WTC11 (cell line): ENCODE data around the gene SKAP2. TPM values are rescaled to one million over a fixed set of nuclear protein-coding genes. Genes with fewer than 3 reads are reported as not detected.

Experiments
- ATAC-seq: fragments of 200-7000 bp; cut with Tn5 transposase; 2 replicates; pipeline ENCODE4 v1.10.0; 2021; ENCODE audit warnings: mild to moderate bottlenecking, moderate library complexity
- CTCF ChIA-PET: fragments of 300-600 bp; sonication (Branson Sonifier 250); formaldehyde crosslinking; loops from one replicate; lab custom pipeline; 2021; ENCODE audit warnings: antibody characterized with exemption; lab: Charles Lee
- POLR2A ChIA-PET: fragments of 350-600 bp; sonication (Branson Sonifier 250); formaldehyde crosslinking; loops from one replicate; lab custom pipeline; 2021; ENCODE audit warnings: antibody characterized with exemption; lab: Charles Lee
- DNase-seq: peaks from one replicate; pipeline ENCODE4 v3.0.0; 2021; ENCODE audit warnings: low spot score
- H3K27ac Mint-ChIP-seq: 2 replicates; pipeline ENCODE4 v1.8.0; 2021; ENCODE audit warnings: mixed read lengths
- H3K27me3 Mint-ChIP-seq: 2 replicates; pipeline ENCODE4 v1.8.0; 2021; ENCODE audit warnings: low read depth, mild to moderate bottlenecking, moderate library complexity, mixed read lengths
- H3K36me3 Mint-ChIP-seq: 2 replicates; pipeline ENCODE4 v1.8.0; 2021; ENCODE audit warnings: mixed read lengths
- H3K4me1 Mint-ChIP-seq: 2 replicates; pipeline ENCODE4 v1.8.0; 2022; ENCODE audit warnings: mixed read lengths
- H3K4me3 Mint-ChIP-seq: 2 replicates; pipeline ENCODE4 v1.8.0; 2021; ENCODE audit warnings: mild to moderate bottlenecking, moderate library complexity, mixed read lengths
- H3K9me3 Mint-ChIP-seq: 2 replicates; pipeline ENCODE4 v1.8.0; 2021; ENCODE audit warnings: mixed read lengths
- RELA ChIP-seq: sonication (generic); formaldehyde crosslinking; IDR thresholded peaks from 2 replicates; pipeline ENCODE4 v1.8.1; 2022; ENCODE audit warnings: missing genetic modification reagents, mild to moderate bottlenecking, borderline replicate concordance
- TP53 ChIP-seq: sonication (generic); formaldehyde crosslinking; IDR thresholded peaks from 2 replicates; pipeline ENCODE4 v1.8.1; 2023; ENCODE audit warnings: mild to moderate bottlenecking, missing genetic modification reagents
- ZBTB21 ChIP-seq: sonication (generic); formaldehyde crosslinking; IDR thresholded peaks from 2 replicates; pipeline ENCODE4 v1.8.1; 2023; ENCODE audit warnings: mild to moderate bottlenecking, missing genetic modification reagents, borderline replicate concordance
- ZNF138 ChIP-seq: sonication (generic); formaldehyde crosslinking; conservative IDR thresholded peaks from 2 replicates; pipeline ENCODE4 v1.8.1; 2022; ENCODE audit warnings: mild to moderate bottlenecking, moderate library complexity, missing genetic modification reagents
- ZNF219 ChIP-seq: sonication (generic); formaldehyde crosslinking; IDR thresholded peaks from 2 replicates; pipeline ENCODE4 v1.8.0; 2023; ENCODE audit warnings: missing genetic modification reagents, mild to moderate bottlenecking, borderline replicate concordance
- ZNF263 ChIP-seq: sonication (generic); formaldehyde crosslinking; IDR thresholded peaks from 2 replicates; pipeline ENCODE4 v1.8.1; 2022; ENCODE audit warnings: low read depth, mild to moderate bottlenecking, moderate library complexity, missing genetic modification reagents
- ZNF671 ChIP-seq: fragments of 250-450 bp; sonication (Bioruptor Pico); IDR thresholded peaks from 2 replicates; pipeline ENCODE4 v1.8.0; 2021; ENCODE audit warnings: mild to moderate bottlenecking
- total RNA-seq: library from RNA; stranded (reverse); gene quantifications from 3 replicates; pipeline ENCODE4 v1.2.3, GENCODE V29; 2021
- TF ChIP-seq, protein P1 (sequence below): sonication (generic); formaldehyde crosslinking; IDR thresholded peaks from 2 replicates; pipeline ENCODE4 v1.8.1; 2022; ENCODE audit warnings: low read depth, missing genetic modification reagents, borderline replicate concordance
- TF ChIP-seq, protein P2 (sequence below): sonication (generic); formaldehyde crosslinking; IDR thresholded peaks from 2 replicates; pipeline ENCODE4 v1.8.1; 2023; ENCODE audit warnings: mild to moderate bottlenecking, missing genetic modification reagents, moderate library complexity
- TF ChIP-seq, protein P3 (sequence below): sonication (generic); formaldehyde crosslinking; IDR thresholded peaks from 2 replicates; pipeline ENCODE4 v1.8.0; 2023; ENCODE audit warnings: missing genetic modification reagents, mild to moderate bottlenecking, borderline replicate concordance
- TF ChIP-seq, protein P4 (sequence below): sonication (generic); formaldehyde crosslinking; IDR thresholded peaks from 2 replicates; pipeline ENCODE4 v1.8.1; 2023; ENCODE audit warnings: mild to moderate bottlenecking, missing genetic modification reagents, moderate library complexity
- TF ChIP-seq, protein P5 (sequence below): fragments of 250-450 bp; sonication (Bioruptor Pico); IDR thresholded peaks from 2 replicates; pipeline ENCODE4 v1.9.0; 2021; ENCODE audit warnings: moderate library complexity, mild to moderate bottlenecking, inconsistent platforms, borderline replicate concordance
- TF ChIP-seq, protein P6 (sequence below): sonication (generic); formaldehyde crosslinking; IDR thresholded peaks from 2 replicates; pipeline ENCODE4 v1.8.0; 2022; ENCODE audit warnings: missing genetic modification reagents
- TF ChIP-seq, protein P7 (sequence below): sonication (generic); formaldehyde crosslinking; IDR thresholded peaks from 2 replicates; pipeline ENCODE4 v1.8.0; 2022; ENCODE audit warnings: mild to moderate bottlenecking, missing genetic modification reagents

The SKAP2 gene
- total RNA-seq, 1 experiment from 2014 or later, result 2.5 TPM

DNA sequence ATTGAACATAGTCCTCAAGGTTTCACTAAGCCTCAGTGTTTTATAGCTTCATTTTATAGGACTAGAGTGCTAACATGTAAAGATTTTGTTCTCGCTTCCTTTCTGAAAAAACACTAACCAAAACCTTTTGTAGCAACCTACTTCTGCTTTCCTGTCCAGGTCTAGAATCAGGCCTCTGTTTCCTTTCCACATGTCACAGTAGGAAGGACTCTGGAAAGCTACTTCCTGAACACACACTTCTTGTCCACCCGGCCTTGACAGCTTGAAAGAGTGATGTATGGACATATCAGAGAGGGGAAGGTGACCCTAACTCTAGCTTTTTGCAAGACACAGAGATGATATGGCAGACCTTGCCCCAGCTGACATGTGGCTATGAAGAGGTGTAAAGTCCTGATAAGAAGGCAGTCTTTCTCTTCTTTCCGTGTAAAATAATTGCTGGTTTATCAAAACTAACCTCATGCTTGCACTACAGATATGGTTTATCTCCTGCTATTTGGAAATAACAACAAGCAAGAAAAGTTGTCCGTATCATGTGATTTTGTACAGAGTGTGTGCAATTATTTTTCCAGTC is 175.4 kb downstream of the SKAP2 start:
- TF ChIP-seq ZNF671 (CRISPR knock-in tag), result no peak
- no peak for TF ChIP-seq ZNF219 (CRISPR knock-in tag)
- TF ChIP-seq, protein P1, sequence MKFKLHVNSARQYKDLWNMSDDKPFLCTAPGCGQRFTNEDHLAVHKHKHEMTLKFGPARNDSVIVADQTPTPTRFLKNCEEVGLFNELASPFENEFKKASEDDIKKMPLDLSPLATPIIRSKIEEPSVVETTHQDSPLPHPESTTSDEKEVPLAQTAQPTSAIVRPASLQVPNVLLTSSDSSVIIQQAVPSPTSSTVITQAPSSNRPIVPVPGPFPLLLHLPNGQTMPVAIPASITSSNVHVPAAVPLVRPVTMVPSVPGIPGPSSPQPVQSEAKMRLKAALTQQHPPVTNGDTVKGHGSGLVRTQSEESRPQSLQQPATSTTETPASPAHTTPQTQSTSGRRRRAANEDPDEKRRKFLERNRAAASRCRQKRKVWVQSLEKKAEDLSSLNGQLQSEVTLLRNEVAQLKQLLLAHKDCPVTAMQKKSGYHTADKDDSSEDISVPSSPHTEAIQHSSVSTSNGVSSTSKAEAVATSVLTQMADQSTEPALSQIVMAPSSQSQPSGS (CRISPR knock-in tag), result no peak
- TF ChIP-seq, protein P2, sequence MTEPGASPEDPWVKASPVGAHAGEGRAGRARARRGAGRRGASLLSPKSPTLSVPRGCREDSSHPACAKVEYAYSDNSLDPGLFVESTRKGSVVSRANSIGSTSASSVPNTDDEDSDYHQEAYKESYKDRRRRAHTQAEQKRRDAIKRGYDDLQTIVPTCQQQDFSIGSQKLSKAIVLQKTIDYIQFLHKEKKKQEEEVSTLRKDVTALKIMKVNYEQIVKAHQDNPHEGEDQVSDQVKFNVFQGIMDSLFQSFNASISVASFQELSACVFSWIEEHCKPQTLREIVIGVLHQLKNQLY (CRISPR knock-in tag), result no peak
- TF ChIP-seq RELA, result no peak
- TF ChIP-seq, protein P3, sequence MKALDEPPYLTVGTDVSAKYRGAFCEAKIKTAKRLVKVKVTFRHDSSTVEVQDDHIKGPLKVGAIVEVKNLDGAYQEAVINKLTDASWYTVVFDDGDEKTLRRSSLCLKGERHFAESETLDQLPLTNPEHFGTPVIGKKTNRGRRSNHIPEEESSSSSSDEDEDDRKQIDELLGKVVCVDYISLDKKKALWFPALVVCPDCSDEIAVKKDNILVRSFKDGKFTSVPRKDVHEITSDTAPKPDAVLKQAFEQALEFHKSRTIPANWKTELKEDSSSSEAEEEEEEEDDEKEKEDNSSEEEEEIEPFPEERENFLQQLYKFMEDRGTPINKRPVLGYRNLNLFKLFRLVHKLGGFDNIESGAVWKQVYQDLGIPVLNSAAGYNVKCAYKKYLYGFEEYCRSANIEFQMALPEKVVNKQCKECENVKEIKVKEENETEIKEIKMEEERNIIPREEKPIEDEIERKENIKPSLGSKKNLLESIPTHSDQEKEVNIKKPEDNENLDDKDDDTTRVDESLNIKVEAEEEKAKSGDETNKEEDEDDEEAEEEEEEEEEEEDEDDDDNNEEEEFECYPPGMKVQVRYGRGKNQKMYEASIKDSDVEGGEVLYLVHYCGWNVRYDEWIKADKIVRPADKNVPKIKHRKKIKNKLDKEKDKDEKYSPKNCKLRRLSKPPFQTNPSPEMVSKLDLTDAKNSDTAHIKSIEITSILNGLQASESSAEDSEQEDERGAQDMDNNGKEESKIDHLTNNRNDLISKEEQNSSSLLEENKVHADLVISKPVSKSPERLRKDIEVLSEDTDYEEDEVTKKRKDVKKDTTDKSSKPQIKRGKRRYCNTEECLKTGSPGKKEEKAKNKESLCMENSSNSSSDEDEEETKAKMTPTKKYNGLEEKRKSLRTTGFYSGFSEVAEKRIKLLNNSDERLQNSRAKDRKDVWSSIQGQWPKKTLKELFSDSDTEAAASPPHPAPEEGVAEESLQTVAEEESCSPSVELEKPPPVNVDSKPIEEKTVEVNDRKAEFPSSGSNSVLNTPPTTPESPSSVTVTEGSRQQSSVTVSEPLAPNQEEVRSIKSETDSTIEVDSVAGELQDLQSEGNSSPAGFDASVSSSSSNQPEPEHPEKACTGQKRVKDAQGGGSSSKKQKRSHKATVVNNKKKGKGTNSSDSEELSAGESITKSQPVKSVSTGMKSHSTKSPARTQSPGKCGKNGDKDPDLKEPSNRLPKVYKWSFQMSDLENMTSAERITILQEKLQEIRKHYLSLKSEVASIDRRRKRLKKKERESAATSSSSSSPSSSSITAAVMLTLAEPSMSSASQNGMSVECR, result no peak
- no peak for TF ChIP-seq ZNF263 (CRISPR knock-in tag)
- TF ChIP-seq, protein P4, sequence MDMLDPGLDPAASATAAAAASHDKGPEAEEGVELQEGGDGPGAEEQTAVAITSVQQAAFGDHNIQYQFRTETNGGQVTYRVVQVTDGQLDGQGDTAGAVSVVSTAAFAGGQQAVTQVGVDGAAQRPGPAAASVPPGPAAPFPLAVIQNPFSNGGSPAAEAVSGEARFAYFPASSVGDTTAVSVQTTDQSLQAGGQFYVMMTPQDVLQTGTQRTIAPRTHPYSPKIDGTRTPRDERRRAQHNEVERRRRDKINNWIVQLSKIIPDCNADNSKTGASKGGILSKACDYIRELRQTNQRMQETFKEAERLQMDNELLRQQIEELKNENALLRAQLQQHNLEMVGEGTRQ (CRISPR knock-in tag), result no peak
- TF ChIP-seq, protein P5, sequence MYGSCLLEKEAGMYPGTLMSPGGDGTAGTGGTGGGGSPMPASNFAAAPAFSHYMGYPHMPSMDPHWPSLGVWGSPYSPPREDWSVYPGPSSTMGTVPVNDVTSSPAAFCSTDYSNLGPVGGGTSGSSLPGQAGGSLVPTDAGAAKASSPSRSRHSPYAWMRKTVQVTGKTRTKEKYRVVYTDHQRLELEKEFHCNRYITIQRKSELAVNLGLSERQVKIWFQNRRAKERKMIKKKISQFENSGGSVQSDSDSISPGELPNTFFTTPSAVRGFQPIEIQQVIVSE, result no peak
- no peak for TF ChIP-seq ZBTB21
- TF ChIP-seq, protein P6, sequence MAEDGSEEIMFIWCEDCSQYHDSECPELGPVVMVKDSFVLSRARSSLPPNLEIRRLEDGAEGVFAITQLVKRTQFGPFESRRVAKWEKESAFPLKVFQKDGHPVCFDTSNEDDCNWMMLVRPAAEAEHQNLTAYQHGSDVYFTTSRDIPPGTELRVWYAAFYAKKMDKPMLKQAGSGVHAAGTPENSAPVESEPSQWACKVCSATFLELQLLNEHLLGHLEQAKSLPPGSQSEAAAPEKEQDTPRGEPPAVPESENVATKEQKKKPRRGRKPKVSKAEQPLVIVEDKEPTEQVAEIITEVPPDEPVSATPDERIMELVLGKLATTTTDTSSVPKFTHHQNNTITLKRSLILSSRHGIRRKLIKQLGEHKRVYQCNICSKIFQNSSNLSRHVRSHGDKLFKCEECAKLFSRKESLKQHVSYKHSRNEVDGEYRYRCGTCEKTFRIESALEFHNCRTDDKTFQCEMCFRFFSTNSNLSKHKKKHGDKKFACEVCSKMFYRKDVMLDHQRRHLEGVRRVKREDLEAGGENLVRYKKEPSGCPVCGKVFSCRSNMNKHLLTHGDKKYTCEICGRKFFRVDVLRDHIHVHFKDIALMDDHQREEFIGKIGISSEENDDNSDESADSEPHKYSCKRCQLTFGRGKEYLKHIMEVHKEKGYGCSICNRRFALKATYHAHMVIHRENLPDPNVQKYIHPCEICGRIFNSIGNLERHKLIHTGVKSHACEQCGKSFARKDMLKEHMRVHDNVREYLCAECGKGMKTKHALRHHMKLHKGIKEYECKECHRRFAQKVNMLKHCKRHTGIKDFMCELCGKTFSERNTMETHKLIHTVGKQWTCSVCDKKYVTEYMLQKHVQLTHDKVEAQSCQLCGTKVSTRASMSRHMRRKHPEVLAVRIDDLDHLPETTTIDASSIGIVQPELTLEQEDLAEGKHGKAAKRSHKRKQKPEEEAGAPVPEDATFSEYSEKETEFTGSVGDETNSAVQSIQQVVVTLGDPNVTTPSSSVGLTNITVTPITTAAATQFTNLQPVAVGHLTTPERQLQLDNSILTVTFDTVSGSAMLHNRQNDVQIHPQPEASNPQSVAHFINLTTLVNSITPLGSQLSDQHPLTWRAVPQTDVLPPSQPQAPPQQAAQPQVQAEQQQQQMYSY (CRISPR knock-in tag), result no peak
- TF ChIP-seq TP53 (CRISPR knock-in tag), result no peak
- TF ChIP-seq, protein P7, sequence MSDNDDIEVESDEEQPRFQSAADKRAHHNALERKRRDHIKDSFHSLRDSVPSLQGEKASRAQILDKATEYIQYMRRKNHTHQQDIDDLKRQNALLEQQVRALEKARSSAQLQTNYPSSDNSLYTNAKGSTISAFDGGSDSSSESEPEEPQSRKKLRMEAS (CRISPR knock-in tag), result no peak
- TF ChIP-seq ZNF138 (CRISPR knock-in tag), result no peak
- POLR2A ChIA-PET, result no interaction called here
- DNase-seq (no peak), ATAC-seq (no peak)
- Mint-ChIP-seq H3K4me1 (peaks cover 22% of the 10 kb centered on the region), H3K27me3 (no peaks in the 10 kb centered on the region), H3K36me3 (no peaks in the 10 kb centered on the region), H3K27ac (no peak overlapping the region), H3K9me3 (no peaks in the 10 kb centered on the region), H3K4me3 (no peak overlapping the region)
- CTCF ChIA-PET, result interaction anchor here (2.0 kb wide), 1 partner anchor 455 kb away, joined by 5 read pairs; the partner anchor contains the start of gene HOXA5
